CD4-positive, alpha-beta memory T cell (primary cell): ENCODE measurements around the gene ADGRD1. TPM values are rescaled to one million over a fixed set of nuclear protein-coding genes. Genes with fewer than 3 reads are reported as not detected.

Experiments
- CTCF ChIA-PET: fragments of 350-600 bp; sonication (Branson Sonifier 250); formaldehyde crosslinking; loops from one replicate; lab custom pipeline; 2021; ENCODE audit warnings: inconsistent platforms; ENCODE audit not compliant: partially characterized antibody; lab: Charles Lee
- POLR2A ChIA-PET: fragments of 350-600 bp; sonication (Branson Sonifier 250); formaldehyde crosslinking; loops from one replicate; lab custom pipeline; 2021; ENCODE audit not compliant: partially characterized antibody; lab: Charles Lee
- DNase-seq, 5 donors: peaks; one replicate each; pipeline versions ENCODE4 v3.0.0 to v3.0.0-alpha.2; 2020 to 2022; ENCODE audit warnings: mixed read lengths in 1 of 5
- H3K27ac ChIP-seq: one replicate; pipeline ENCODE4 v1.7.0; 2013; ENCODE audit warnings: low read depth, low read length
- H3K27me3 ChIP-seq: 2 replicates; pipeline ENCODE4 v1.7.0; 2013; ENCODE audit warnings: mild to moderate bottlenecking, low read length, moderate library complexity; ENCODE audit not compliant: insufficient read depth
- H3K36me3 ChIP-seq: 2 replicates; pipeline ENCODE4 v1.7.0; 2013; ENCODE audit warnings: mild to moderate bottlenecking, low read length, moderate library complexity; ENCODE audit not compliant: insufficient read depth
- H3K4me1 ChIP-seq: 2 replicates; pipeline ENCODE4 v1.7.0; 2013; ENCODE audit warnings: mild to moderate bottlenecking, low read length, moderate library complexity; ENCODE audit not compliant: insufficient read depth
- H3K4me3 ChIP-seq, 2 donors: one replicate each; pipeline ENCODE4 v1.7.0; 2013; ENCODE audit warnings: low read length in 2 of 2, mild to moderate bottlenecking in 1 of 2
- H3K9me3 ChIP-seq, 2 donors: one replicate each; pipeline ENCODE4 v1.7.0; 2013; ENCODE audit warnings: low read length in 2 of 2, control low read depth in 1 of 2; ENCODE audit not compliant: control insufficient read depth in 1 of 2
- H3K27ac Mint-ChIP-seq, 7 donors: one replicate each; pipeline ENCODE4 v1.8.0; 2020 to 2021; ENCODE audit warnings: mixed read lengths in 7 of 7, mild to moderate bottlenecking in 6 of 7, inconsistent platforms in 3 of 7, moderate library complexity in 3 of 7
- H3K27me3 Mint-ChIP-seq, 2 donors: one replicate each; pipeline ENCODE4 v1.8.0; 2020 to 2021; ENCODE audit warnings: mixed read lengths in 2 of 2
- H3K36me3 Mint-ChIP-seq, 2 donors: one replicate each; pipeline ENCODE4 v1.8.0; 2020 to 2021; ENCODE audit warnings: mixed read lengths in 2 of 2, inconsistent platforms in 1 of 2, mild to moderate bottlenecking in 1 of 2
- H3K4me1 Mint-ChIP-seq, 4 donors: one replicate each; pipeline ENCODE4 v1.8.0; 2020 to 2021; ENCODE audit warnings: mixed read lengths in 4 of 4, mild to moderate bottlenecking in 1 of 4
- H3K4me3 Mint-ChIP-seq, 8 donors: one replicate each; pipeline ENCODE4 v1.8.0; 2020 to 2021; ENCODE audit warnings: mixed read lengths in 8 of 8, mild to moderate bottlenecking in 7 of 8, moderate library complexity in 6 of 8, inconsistent platforms in 3 of 8
- H3K9me3 Mint-ChIP-seq, 8 donors: one replicate each; pipeline ENCODE4 v1.8.0; 2020 to 2021; ENCODE audit warnings: mixed read lengths in 8 of 8, mild to moderate bottlenecking in 5 of 8, inconsistent platforms in 3 of 8, moderate library complexity in 1 of 8
- intact Hi-C: fragments of 100-400 bp; cut with micrococcal nuclease; formaldehyde crosslinking; loops from one replicate; pipeline ENCODE4 v1.15.1; 2023
- polyA plus RNA-seq, 2 donors: library from polyadenylated mRNA; unstranded; fragments of 300-500 nt; fragmentation: Illumina TruSeq; gene quantifications; one replicate each; pipeline ENCODE4 v1.2.3, GENCODE V29; 2021
- total RNA-seq, 2 experiments: library from RNA; stranded (reverse); gene quantifications; one replicate each; pipeline ENCODE4 v1.2.3, GENCODE V29; 2021

The ADGRD1 gene
- total and polyA plus RNA-seq, 4 experiments from 2014 or later = not detected

DNA sequence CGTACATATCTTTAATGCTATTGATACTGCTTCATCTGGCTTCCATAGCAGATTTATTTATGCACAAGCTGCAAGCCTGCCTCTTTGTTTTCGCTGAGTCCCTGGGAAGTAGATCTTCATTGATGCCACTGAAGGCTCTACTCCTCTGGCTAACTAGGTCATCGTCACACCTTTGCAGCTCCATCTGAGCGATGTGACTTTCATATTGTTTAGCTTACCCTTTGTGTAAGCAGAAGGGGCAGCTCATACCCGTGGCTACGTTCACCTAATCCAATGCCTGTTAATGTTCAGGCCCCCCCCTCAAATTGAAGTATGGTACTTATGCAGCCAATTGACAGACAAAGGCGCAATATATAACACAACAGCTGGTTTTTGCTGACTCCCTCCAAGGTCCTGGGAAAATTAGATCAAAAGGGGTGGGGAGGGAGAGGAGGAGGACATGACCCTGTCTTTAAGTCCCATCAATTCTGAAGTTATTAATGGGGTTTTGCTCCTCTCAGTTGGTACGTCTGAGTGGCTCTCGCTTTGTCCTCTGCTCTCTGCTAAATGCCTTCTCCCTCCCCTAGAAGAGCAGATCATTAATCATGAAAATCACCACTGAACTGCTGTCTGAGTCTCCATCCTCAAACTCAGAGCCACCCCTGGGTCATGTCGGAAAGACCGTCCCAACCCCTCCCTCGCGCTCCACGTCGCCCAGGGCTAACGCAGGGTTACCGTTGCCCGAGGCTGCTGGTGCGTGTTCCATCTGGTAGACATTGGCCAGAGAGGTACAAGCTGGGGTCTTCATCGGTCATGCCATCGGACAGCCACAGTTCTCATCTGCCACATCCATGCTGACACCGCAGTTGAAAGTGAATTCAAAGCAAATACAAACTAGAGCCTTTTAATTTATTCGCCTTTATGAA lies 128.8 kb downstream of the ADGRD1 start:
- CTCF ChIA-PET = no interaction called here
- no peaks in the 10 kb centered on the region for H3K9me3 Mint-ChIP-seq
- no peaks in the 10 kb centered on the region for H3K4me1 Mint-ChIP-seq
- intact Hi-C loops = no loop called here
- H3K4me3 ChIP-seq = no peak overlapping the region
- no peak overlapping the region for H3K4me3 Mint-ChIP-seq
- no peaks in the 10 kb centered on the region for H3K9me3 ChIP-seq
- no peak overlapping the region for H3K27ac Mint-ChIP-seq
- DNase-seq = peak in 1 of 5 donors; percentile 5
- no peaks in the 10 kb centered on the region for H3K4me1 ChIP-seq
- peaks cover 5% of the 10 kb centered on the region in 2 donors for H3K27me3 Mint-ChIP-seq
- POLR2A ChIA-PET = no interaction called here
- H3K36me3 Mint-ChIP-seq = no peaks in the 10 kb centered on the region
- H3K27me3 ChIP-seq = no peaks in the 10 kb centered on the region
- H3K36me3 ChIP-seq = no peaks in the 10 kb centered on the region
- H3K27ac ChIP-seq = no peak overlapping the region

DNA sequence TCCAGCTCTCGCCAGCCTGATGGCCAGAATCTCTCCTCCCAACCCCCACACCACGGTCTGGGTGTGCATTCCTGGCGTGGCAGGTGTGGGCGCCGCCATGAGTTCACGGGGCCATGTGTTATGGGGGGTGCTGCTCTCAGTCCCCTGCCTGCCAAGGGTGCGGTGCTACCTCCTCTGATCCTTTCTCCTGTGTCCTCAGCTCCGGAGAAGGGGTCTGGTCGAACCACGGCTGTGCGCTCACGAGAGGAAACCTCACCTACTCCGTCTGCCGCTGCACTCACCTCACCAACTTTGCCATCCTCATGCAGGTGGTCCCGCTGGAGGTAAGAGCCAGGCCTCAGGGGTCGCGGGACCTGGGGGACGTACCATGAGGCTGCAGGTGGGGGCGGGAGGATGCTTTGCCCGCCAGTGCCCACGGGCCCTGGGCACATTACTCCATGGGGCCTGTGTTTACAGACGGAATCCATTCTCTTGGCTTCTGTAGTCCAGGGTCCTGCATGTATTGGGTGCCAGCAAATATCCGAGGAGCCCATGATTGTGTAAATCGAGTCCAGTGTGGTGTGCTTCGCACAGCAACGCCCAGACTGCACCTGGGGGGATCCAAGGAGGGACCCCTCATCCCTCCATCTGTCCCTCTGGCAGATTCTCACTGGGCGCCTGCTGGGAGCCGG lies 130.8 kb downstream of the ADGRD1 start:
- Histone ChIP-seq H3K27me3 (no peaks in the 10 kb centered on the region), H3K9me3 (no peaks in the 10 kb centered on the region), H3K4me1 (no peaks in the 10 kb centered on the region), H3K4me3 (no peak overlapping the region), H3K36me3 (no peaks in the 10 kb centered on the region), H3K27ac (no peak overlapping the region)
- Mint-ChIP-seq H3K36me3 (no peaks in the 10 kb centered on the region), H3K4me3 (no peak overlapping the region), H3K27me3 (peaks cover 5% of the 10 kb centered on the region in 2 donors), H3K4me1 (no peaks in the 10 kb centered on the region), H3K9me3 (no peaks in the 10 kb centered on the region), H3K27ac (no peak overlapping the region)
- intact Hi-C loops = no loop called here
- ChIA-PET POLR2A (no interaction called here), CTCF (no interaction called here)
- DNase-seq = peak in 1 of 5 donors; percentile 3

DNA sequence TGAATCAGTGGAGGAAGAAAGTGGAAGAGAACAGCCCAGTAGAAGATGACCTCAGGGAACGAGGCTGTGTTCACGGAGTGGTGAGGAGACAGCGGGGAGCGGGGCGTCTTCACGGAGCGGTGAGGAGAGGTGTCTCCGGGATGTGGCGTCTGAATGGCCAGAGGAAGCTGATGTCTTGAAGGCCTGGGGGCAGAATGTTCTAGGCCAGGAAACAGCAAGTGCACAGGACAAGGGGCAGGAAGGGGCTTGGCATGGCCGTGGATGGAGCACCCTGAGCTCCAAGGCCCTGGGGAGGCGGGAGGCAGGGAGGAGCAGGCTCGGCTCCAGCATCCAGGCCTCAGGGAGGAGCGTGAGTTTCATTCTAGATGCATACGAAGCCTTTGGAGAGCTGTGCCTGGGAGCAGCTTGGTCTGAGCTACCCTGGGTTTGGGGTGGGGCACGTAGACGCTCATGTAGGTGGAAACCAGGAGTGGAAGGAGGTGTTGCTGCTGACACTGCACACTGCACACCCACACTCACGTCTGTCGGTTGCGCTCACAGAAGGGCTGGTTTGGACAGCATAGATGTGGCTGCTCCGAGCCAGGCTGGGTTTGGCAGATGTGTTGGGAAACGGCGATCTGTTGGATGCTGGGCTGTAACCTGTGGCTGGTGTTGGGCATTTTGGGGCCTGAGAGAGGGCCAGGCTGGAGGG lies 131.6 kb downstream of the ADGRD1 start:
- Histone ChIP-seq H3K4me1 (no peaks in the 10 kb centered on the region), H3K4me3 (no peak overlapping the region), H3K27me3 (no peaks in the 10 kb centered on the region), H3K36me3 (no peaks in the 10 kb centered on the region), H3K9me3 (no peaks in the 10 kb centered on the region), H3K27ac (no peak overlapping the region)
- H3K4me3 Mint-ChIP-seq = no peak overlapping the region
- no peaks in the 10 kb centered on the region for H3K4me1 Mint-ChIP-seq
- DNase-seq = peak in 1 of 5 donors; percentile 7
- POLR2A ChIA-PET = no interaction called here
- no peaks in the 10 kb centered on the region for H3K36me3 Mint-ChIP-seq
- CTCF ChIA-PET = no interaction called here
- intact Hi-C loops = no loop called here
- H3K9me3 Mint-ChIP-seq = no peaks in the 10 kb centered on the region
- H3K27ac Mint-ChIP-seq = no peak overlapping the region
- H3K27me3 Mint-ChIP-seq = peaks cover 5% of the 10 kb centered on the region in 2 donors

DNA sequence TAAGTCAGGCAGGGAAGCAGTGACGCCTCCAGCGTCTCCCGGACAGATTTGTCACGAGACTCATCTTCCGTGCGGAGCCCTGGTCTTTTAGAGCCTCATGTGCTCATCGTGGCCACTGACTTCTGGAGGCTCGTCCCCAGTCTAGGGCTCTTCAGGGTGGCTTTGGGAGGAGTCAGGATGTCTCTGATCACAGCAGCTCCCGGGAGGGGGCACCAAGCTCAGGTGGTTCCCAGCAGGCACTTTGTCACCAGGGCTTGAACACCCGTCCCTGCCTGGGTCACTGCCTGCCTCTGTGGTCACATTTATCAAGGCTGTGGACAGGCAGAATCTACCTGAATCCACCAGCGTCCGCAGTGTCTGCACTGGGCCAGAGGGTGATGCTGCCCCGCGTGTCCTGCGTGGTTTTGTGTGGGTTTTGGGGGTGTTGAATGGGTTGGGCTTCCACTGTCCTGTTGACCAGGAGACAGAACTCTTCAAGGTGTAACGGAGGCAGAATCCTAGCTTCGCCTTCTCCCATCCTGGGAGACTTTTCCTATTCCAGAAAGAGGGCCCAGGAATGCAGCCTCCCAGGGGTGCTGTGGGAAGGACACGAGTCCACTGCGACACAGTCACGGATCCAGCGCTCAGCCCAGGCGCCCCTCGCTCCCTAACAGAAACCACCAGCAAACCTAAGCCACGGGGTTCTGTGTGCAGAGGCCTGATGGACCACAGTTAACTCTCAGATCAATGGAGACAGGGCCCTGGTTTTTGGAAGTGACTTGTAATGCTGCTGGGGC lies 132.3 kb downstream of the ADGRD1 start:
- Histone ChIP-seq H3K27me3 (no peaks in the 10 kb centered on the region), H3K4me3 (no peak overlapping the region), H3K4me1 (no peaks in the 10 kb centered on the region), H3K36me3 (no peaks in the 10 kb centered on the region), H3K9me3 (no peaks in the 10 kb centered on the region), H3K27ac (no peak overlapping the region)
- Mint-ChIP-seq H3K4me1 (no peaks in the 10 kb centered on the region), H3K4me3 (no peak overlapping the region), H3K9me3 (no peaks in the 10 kb centered on the region), H3K36me3 (no peaks in the 10 kb centered on the region), H3K27ac (no peak overlapping the region), H3K27me3 (peaks cover 5% of the 10 kb centered on the region in 2 donors)
- DNase-seq = peak in 1 of 5 donors; percentile 9
- intact Hi-C loops = no loop called here
- POLR2A ChIA-PET = no interaction called here
- CTCF ChIA-PET = no interaction called here

DNA sequence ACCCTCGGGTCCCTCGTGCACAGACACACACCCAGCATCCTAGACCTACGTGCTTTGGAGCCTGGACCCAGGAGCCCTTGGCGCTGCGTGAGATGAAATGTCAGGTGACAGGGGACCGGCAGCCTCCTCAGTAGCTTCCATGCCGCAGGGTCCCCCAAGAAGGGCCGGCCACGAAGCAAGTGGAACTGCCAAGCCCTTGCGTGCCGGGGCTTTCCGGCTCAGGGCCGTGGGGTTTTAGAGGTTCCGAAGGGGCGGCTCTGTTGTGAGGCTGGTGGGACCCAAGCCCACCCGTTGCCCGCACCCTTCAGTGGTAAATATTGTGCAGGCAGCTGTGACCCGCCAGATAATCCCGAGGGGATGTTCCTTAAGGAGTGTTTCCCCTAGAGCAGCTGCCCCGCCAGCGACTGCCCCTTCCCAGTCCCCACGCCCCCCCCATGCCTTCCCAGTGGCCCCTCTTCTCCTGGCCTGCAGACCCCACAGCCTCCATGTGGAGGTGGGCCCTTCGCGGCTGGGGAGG lies 133.7 kb downstream of the ADGRD1 start:
- CTCF ChIA-PET = no interaction called here
- no peak overlapping the region for H3K4me3 Mint-ChIP-seq
- POLR2A ChIA-PET = no interaction called here
- H3K27ac Mint-ChIP-seq = no peak overlapping the region
- peaks cover 5 to 7% of the 10 kb centered on the region in 2 donors for H3K27me3 Mint-ChIP-seq
- intact Hi-C loops = no loop called here
- H3K4me3 ChIP-seq = no peak overlapping the region
- H3K36me3 ChIP-seq = no peaks in the 10 kb centered on the region
- H3K4me1 Mint-ChIP-seq = peaks cover 0 to 7% (median 2%) of the 10 kb centered on the region in 4 donors
- no peak overlapping the region for H3K27ac ChIP-seq
- H3K36me3 Mint-ChIP-seq = no peaks in the 10 kb centered on the region
- H3K9me3 Mint-ChIP-seq = no peaks in the 10 kb centered on the region
- no peaks in the 10 kb centered on the region for H3K4me1 ChIP-seq
- DNase-seq = peak in 1 of 5 donors; percentile 27
- no peaks in the 10 kb centered on the region for H3K27me3 ChIP-seq
- no peaks in the 10 kb centered on the region for H3K9me3 ChIP-seq

DNA sequence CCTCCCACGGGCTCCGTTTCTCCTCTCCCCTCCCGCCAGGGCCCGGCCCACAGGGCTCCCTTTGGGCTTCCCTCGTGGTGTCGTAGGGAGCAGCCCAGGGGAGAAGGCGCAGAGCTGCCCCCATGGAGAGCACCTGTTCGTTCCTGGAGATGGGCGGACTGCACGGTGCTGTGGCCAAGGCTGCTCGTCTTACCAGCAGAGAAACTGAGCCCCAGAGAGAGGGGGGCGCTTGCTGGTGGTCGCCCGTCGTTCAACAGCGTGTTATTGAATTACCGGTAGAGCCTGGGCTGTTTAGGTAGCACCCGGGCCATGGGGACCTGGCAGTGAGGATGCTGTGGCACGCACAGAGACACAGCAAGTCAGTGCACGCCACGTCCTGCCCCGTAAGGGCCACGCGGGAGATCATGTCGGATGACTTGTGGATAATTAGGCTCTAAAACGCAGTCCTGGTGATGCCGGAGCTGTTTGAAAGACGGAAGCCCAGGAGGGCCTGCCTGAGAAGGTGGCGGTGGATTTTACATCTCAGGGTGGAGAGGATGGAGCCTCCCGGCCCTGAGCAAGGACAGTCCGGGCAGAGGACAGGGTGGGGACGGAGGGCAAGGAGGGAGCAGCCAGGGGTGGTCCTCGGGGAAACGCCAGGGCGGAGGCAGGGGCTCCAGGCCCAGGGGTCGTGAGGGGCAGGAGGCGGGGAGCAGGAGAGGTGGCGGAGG lies 134.4 kb downstream of the ADGRD1 start:
- Histone ChIP-seq H3K27ac (no peak overlapping the region), H3K4me3 (no peak overlapping the region), H3K36me3 (no peaks in the 10 kb centered on the region), H3K27me3 (no peaks in the 10 kb centered on the region), H3K9me3 (no peaks in the 10 kb centered on the region), H3K4me1 (no peaks in the 10 kb centered on the region)
- no peaks in the 10 kb centered on the region for H3K9me3 Mint-ChIP-seq
- intact Hi-C loops = no loop called here
- ChIA-PET CTCF (no interaction called here), POLR2A (no interaction called here)
- H3K4me1 Mint-ChIP-seq = peaks cover 0 to 10% (median 2%) of the 10 kb centered on the region in 4 donors
- peaks cover 3 to 7% of the 10 kb centered on the region in 2 donors for H3K27me3 Mint-ChIP-seq
- no peak overlapping the region for H3K4me3 Mint-ChIP-seq
- no peaks in the 10 kb centered on the region for H3K36me3 Mint-ChIP-seq
- no peak overlapping the region for H3K27ac Mint-ChIP-seq
- peak in 1 of 5 donors; percentile 17 for DNase-seq
